HEK293 (cell line): Measurements from ENCODE around the gene PLPP7.

ENCODE experiments used
- CTCF ChIA-PET: fragments of 350-600 bp; formaldehyde crosslinking; extraction: SDS; loops from one replicate; lab custom pipeline; 2021; ENCODE audit warnings: antibody characterized with exemption; lab: Yijun Ruan, JAX
- POLR2A ChIA-PET: fragments of 300-600 bp; formaldehyde crosslinking; extraction: SDS; loops from one replicate; lab custom pipeline; 2020; ENCODE audit warnings: antibody characterized with exemption, inconsistent platforms; lab: Yijun Ruan, JAX
- H3K27ac ChIP-seq: fragments of 200-500 bp; sonication (Bioruptor generic); 2 replicates; pipeline ENCODE4 v1.5.1; 2014; ENCODE audit warnings: low read depth, low read length, control low read depth, inconsistent platforms; ENCODE audit errors: extremely low read depth
- H3K36me3 ChIP-seq, 2 experiments: fragments of 200-500 bp in 1 of 2; sonication (Bioruptor generic) in 1 of 2; 1 replicate in 1 of 2; 2 replicates in 1 of 2; pipeline ENCODE4 v1.5.1; 2014 to 2017; ENCODE audit warnings: inconsistent platforms in 2 of 2, low read length in 2 of 2; ENCODE audit not compliant: control insufficient read depth in 2 of 2, insufficient read depth in 1 of 2
- H3K4me1 ChIP-seq: fragments of 200-500 bp; sonication (Bioruptor generic); 2 replicates; pipeline ENCODE4 v1.5.1; 2014; ENCODE audit warnings: mild to moderate bottlenecking, low read length, inconsistent platforms; ENCODE audit not compliant: control insufficient read depth, insufficient read depth
- H3K4me3 ChIP-seq: 2 replicates; pipeline ENCODE4 v1.5.1; 2011; ENCODE audit warnings: low read depth, mild to moderate bottlenecking, control low read depth, low read length, moderate library complexity
- H3K9me3 ChIP-seq: fragments of 200-500 bp; sonication (Bioruptor generic); 2 replicates; pipeline ENCODE4 v1.5.1; 2014; ENCODE audit warnings: low read depth, low read length, inconsistent platforms; ENCODE audit not compliant: control insufficient read depth, insufficient read depth
- CTCF ChIP-seq: fragments of 450-650 bp; formaldehyde crosslinking; IDR thresholded peaks from 2 replicates; pipeline ENCODE4 v1.5.1; 2016; ENCODE audit warnings: missing biosample characterization, missing genetic modification characterization
- ZNF112 ChIP-seq: fragments of 450-650 bp; formaldehyde crosslinking; IDR thresholded peaks from 2 replicates; pipeline ENCODE4 v1.5.0; 2017; ENCODE audit warnings: missing biosample characterization, missing genetic modification characterization
- ZNF202 ChIP-seq: fragments of 450-650 bp; formaldehyde crosslinking; IDR thresholded peaks from 2 replicates; pipeline ENCODE4 v1.5.1; 2016; ENCODE audit warnings: missing biosample characterization, missing genetic modification characterization, borderline replicate concordance
- ZNF239 ChIP-seq: fragments of 450-650 bp; formaldehyde crosslinking; IDR thresholded peaks from 2 replicates; pipeline ENCODE4 v1.5.1; 2016; ENCODE audit warnings: missing biosample characterization, missing genetic modification characterization
- ZNF311 ChIP-seq: fragments of 450-650 bp; formaldehyde crosslinking; IDR thresholded peaks from 2 replicates; pipeline ENCODE4 v1.5.1; 2017; ENCODE audit warnings: missing biosample characterization, missing genetic modification characterization, borderline replicate concordance
- ZNF600 ChIP-seq: fragments of 450-650 bp; formaldehyde crosslinking; IDR thresholded peaks from 2 replicates; pipeline ENCODE4 v1.5.1; 2016; ENCODE audit warnings: missing biosample characterization, missing genetic modification characterization
- TF ChIP-seq, protein P1 (sequence below): fragments of 450-650 bp; formaldehyde crosslinking; IDR thresholded peaks from 2 replicates; pipeline ENCODE4 v1.5.1; 2017; ENCODE audit warnings: missing biosample characterization, missing genetic modification characterization
- TF ChIP-seq, protein P2 (sequence below): fragments of 450-650 bp; formaldehyde crosslinking; IDR thresholded peaks from 2 replicates; pipeline ENCODE4 v1.5.1; 2016; ENCODE audit warnings: missing biosample characterization, missing genetic modification characterization
- TF ChIP-seq, protein P3 (sequence below): fragments of 450-650 bp; formaldehyde crosslinking; IDR thresholded peaks from 2 replicates; pipeline ENCODE4 v1.5.1; 2016; ENCODE audit warnings: missing biosample characterization, missing genetic modification characterization

Gene PLPP7

GRCh38 chr9:131309530-131310276 lies 20.2 kb downstream of the PLPP7 start:
- no peaks in the 10 kb centered on the region for H3K4me1 ChIP-seq
- no peaks in the 10 kb centered on the region for H3K36me3 ChIP-seq
- CTCF ChIA-PET: interaction anchor here (0.7 to 4.4 kb wide), 3 partner anchors 27 to 115 kb away, joined by 3 to 23 read pairs (median 3); no protein-coding TSS in a partner anchor
- TF ChIP-seq, protein P1, sequence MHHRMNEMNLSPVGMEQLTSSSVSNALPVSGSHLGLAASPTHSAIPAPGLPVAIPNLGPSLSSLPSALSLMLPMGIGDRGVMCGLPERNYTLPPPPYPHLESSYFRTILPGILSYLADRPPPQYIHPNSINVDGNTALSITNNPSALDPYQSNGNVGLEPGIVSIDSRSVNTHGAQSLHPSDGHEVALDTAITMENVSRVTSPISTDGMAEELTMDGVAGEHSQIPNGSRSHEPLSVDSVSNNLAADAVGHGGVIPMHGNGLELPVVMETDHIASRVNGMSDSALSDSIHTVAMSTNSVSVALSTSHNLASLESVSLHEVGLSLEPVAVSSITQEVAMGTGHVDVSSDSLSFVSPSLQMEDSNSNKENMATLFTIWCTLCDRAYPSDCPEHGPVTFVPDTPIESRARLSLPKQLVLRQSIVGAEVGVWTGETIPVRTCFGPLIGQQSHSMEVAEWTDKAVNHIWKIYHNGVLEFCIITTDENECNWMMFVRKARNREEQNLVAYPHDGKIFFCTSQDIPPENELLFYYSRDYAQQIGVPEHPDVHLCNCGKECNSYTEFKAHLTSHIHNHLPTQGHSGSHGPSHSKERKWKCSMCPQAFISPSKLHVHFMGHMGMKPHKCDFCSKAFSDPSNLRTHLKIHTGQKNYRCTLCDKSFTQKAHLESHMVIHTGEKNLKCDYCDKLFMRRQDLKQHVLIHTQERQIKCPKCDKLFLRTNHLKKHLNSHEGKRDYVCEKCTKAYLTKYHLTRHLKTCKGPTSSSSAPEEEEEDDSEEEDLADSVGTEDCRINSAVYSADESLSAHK (tag by site-specific recombination): no peak
- TF ChIP-seq ZNF239 (no peak), ZNF600 (tag by site-specific recombination) (no peak), ZNF311 (tag by site-specific recombination) (no peak), ZNF202 (no peak)
- TF ChIP-seq, protein P2, sequence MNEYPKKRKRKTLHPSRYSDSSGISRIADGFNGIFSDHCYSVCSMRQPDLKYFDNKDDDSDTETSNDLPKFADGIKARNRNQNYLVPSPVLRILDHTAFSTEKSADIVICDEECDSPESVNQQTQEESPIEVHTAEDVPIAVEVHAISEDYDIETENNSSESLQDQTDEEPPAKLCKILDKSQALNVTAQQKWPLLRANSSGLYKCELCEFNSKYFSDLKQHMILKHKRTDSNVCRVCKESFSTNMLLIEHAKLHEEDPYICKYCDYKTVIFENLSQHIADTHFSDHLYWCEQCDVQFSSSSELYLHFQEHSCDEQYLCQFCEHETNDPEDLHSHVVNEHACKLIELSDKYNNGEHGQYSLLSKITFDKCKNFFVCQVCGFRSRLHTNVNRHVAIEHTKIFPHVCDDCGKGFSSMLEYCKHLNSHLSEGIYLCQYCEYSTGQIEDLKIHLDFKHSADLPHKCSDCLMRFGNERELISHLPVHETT (tag by site-specific recombination): no peak
- H3K9me3 ChIP-seq: no peaks in the 10 kb centered on the region
- no peak overlapping the region for H3K4me3 ChIP-seq
- H3K27ac ChIP-seq: no peak overlapping the region
- POLR2A ChIA-PET: interaction anchor here (0.6 kb wide), 1 partner anchor 475 kb away, joined by 11 read pairs; no protein-coding TSS in a partner anchor

DNA sequence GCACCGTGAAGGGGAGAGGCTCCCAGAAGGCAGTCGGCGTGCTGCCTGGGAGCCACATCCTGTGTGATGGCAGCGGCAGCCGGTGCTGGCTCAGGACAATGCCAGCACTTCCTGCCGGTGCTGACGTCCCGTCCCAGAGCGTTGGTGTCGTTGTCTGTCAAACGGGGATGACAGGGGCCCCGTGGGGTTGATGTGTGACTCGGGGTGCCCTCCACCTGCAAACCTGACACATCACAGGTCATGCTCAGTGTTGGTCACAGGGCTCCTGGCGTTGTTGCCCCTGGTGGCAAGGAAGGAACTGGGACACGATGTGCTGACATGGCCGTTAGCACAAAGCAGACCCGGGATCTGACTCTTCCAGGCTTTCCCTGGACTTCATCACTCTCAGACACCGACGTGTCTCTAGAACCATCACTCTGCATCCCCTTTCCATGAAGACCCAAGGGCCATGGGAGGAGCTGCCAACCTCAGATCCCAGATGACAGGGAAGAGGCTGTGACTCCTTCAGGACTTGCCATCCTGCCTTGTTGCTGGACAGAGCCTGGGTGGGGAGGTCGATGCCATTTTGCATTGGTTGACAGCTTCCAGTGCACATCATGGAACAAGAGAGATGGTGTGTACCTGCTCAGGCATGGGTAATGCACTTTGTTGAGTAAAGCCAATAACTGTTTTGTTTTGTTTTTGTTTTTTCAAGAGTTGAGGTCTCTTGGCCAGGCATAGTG lies 21.5 kb downstream of the PLPP7 start:
- TF ChIP-seq ZNF112 (no peak), ZNF600 (tag by site-specific recombination) (peak; percentile 67), CTCF (tag by site-specific recombination) (0 out of 2 replicates have a peak, but pooled peaks have one; percentile 8)
- TF ChIP-seq, protein P3, sequence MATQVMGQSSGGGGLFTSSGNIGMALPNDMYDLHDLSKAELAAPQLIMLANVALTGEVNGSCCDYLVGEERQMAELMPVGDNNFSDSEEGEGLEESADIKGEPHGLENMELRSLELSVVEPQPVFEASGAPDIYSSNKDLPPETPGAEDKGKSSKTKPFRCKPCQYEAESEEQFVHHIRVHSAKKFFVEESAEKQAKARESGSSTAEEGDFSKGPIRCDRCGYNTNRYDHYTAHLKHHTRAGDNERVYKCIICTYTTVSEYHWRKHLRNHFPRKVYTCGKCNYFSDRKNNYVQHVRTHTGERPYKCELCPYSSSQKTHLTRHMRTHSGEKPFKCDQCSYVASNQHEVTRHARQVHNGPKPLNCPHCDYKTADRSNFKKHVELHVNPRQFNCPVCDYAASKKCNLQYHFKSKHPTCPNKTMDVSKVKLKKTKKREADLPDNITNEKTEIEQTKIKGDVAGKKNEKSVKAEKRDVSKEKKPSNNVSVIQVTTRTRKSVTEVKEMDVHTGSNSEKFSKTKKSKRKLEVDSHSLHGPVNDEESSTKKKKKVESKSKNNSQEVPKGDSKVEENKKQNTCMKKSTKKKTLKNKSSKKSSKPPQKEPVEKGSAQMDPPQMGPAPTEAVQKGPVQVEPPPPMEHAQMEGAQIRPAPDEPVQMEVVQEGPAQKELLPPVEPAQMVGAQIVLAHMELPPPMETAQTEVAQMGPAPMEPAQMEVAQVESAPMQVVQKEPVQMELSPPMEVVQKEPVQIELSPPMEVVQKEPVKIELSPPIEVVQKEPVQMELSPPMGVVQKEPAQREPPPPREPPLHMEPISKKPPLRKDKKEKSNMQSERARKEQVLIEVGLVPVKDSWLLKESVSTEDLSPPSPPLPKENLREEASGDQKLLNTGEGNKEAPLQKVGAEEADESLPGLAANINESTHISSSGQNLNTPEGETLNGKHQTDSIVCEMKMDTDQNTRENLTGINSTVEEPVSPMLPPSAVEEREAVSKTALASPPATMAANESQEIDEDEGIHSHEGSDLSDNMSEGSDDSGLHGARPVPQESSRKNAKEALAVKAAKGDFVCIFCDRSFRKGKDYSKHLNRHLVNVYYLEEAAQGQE (tag by site-specific recombination): peak; percentile 83
- no peaks in the 10 kb centered on the region for H3K36me3 ChIP-seq
- POLR2A ChIA-PET: interaction anchor here (0.5 to 0.6 kb wide), 3 partner anchors 31 to 474 kb away, joined by 3 to 11 read pairs (median 5); no protein-coding TSS in a partner anchor
- no peaks in the 10 kb centered on the region for H3K9me3 ChIP-seq
- H3K27ac ChIP-seq: no peak overlapping the region
- H3K4me1 ChIP-seq: no peaks in the 10 kb centered on the region
- no peak overlapping the region for H3K4me3 ChIP-seq
- CTCF ChIA-PET: interaction anchor here (1.0 to 1.9 kb wide), 2 partner anchors 25 to 27 kb away, joined by 3 to 6 read pairs; no protein-coding TSS in a partner anchor
